Measurements from ENCODE around the gene ZNF563.

DNA sequence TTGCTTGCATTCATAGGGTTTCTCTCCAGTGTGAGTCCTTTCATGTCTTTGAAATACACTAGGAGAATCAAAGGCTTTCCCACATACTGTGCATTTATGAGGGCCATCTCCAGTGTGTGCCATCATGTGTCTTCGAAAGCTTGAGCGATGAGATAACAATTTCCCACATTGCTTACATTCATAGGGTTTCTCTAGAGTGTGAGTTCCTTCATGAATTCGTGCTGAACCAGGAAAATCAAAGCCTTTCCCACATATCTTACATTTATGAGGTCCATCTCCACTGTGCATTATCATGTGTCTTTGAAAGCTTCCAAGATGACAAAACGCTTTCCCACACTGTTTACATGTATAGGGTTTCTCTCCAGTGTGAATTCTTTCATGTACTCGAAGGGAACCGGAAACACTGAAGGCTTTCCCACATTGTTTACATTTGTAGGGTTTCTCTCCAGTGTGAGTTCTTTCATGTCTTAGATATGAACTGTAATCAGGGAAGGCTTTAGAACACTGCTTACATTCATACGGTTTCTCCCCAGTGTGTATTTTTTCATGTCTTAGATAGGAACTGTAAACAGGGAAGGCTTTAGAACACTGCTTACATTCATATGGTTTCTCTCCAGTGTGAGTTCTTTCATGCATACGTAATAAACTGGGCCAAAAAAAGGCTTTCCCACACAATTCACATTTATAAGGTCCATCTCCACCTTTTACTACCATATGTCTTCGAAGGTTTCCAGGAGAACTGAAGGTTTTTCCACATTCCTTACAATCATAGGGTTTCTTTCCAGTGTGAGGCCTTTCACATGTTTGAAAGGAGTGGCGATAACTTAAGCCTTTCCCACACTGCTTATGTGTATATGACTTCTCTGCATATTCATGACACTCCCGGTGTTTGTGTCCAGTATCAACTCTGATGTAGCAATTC is 60.2 kb downstream of the ZNF563 start:
- TF ChIP-seq, protein P1, sequence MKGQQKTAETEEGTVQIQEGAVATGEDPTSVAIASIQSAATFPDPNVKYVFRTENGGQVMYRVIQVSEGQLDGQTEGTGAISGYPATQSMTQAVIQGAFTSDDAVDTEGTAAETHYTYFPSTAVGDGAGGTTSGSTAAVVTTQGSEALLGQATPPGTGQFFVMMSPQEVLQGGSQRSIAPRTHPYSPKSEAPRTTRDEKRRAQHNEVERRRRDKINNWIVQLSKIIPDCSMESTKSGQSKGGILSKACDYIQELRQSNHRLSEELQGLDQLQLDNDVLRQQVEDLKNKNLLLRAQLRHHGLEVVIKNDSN (IDR thresholded peaks at IDR 0.05), result no peak
- TF ChIP-seq FOXM1 (IDR thresholded peaks at IDR 0.05; ENCODE audit: borderline replicate concordance, low read depth) (no peak), YY1 (IDR thresholded peaks at IDR 0.05; ENCODE audit: low read depth) (no peak), ZBTB7A (IDR thresholded peaks at IDR 0.05; ENCODE audit: low read depth) (no peak)

Measured in Ishikawa (cell line).